K562 (cell line): ENCODE measurements around the gene CAPZB. TPM values are rescaled to one million over a fixed set of nuclear protein-coding genes. Genes with fewer than 3 reads are reported as not detected.

ENCODE experiments used
- BHLHE40 ChIP-seq: IDR thresholded peaks from 2 replicates; pipeline ENCODE4 v1.6.1; 2011; ENCODE audit warnings: low read length, improper control_type of control experiment
- CBFB ChIP-seq: sonication (generic); formaldehyde crosslinking; IDR thresholded peaks from 2 replicates; pipeline ENCODE4 v1.4.0; 2020; ENCODE audit warnings: mild to moderate bottlenecking, missing genetic modification reagents
- ETV1 ChIP-seq: fragments of 450-650 bp; conservative IDR thresholded peaks from 2 replicates; pipeline ENCODE4 v1.6.1; 2016; ENCODE audit warnings: missing genetic modification characterization, control low read depth, low read depth, missing compliant biosample characterization
- ETV6 ChIP-seq, 3 experiments: fragments of 150-350 bp in 1 of 3; sonication (generic) in 1 of 3; formaldehyde crosslinking in 1 of 3; IDR thresholded peaks; 2 replicates each; pipeline versions ENCODE4 v1.6.1 to v1.8.0; 2014 to 2022; ENCODE audit warnings: borderline replicate concordance in 2 of 3, low read depth in 2 of 3, antibody characterized with exemption in 1 of 3, low read length in 1 of 3, mild to moderate bottlenecking in 1 of 3, missing genetic modification reagents in 1 of 3
- FUS ChIP-seq: fragments of 200-400 bp; formaldehyde crosslinking; optimal IDR thresholded peaks from 2 replicates; pipeline ENCODE3; 2017; ENCODE audit warnings: low read depth, low read length
- GTF2F1 ChIP-seq: IDR thresholded peaks from 2 replicates; pipeline ENCODE4 v1.6.1; 2011; ENCODE audit warnings: low read depth, low read length, improper control_type of control experiment
- KLF6 ChIP-seq: fragments of 250-450 bp; sonication (Bioruptor Pico); IDR thresholded peaks from 2 replicates; pipeline ENCODE4 v1.4.0; 2020; ENCODE audit warnings: mild to moderate bottlenecking, moderate library complexity, borderline replicate concordance
- NCOA4 ChIP-seq: fragments of 450-650 bp; IDR thresholded peaks from 2 replicates; pipeline ENCODE4 v1.6.1; 2018; ENCODE audit warnings: mild to moderate bottlenecking; ENCODE audit not compliant: partially characterized antibody
- PHF20 ChIP-seq: fragments of 450-650 bp; IDR thresholded peaks from 2 replicates; pipeline ENCODE4 v1.6.1; 2018; ENCODE audit not compliant: partially characterized antibody
- RFX5 ChIP-seq: IDR thresholded peaks from 2 replicates; pipeline ENCODE4 v1.6.1; 2011; ENCODE audit warnings: low read depth, mild to moderate bottlenecking, improper control_type of control experiment, low read length
- SMARCE1 ChIP-seq: fragments of 450-650 bp; IDR thresholded peaks from 2 replicates; pipeline ENCODE4 v1.7.1; 2016; ENCODE audit warnings: mild to moderate bottlenecking
- TSHZ1 ChIP-seq: fragments of 250-450 bp; sonication (Bioruptor Pico); IDR thresholded peaks from 2 replicates; pipeline ENCODE4 v1.4.0; 2020; ENCODE audit warnings: mild to moderate bottlenecking, moderate library complexity
- ZNF263 ChIP-seq: sonication (generic); formaldehyde crosslinking; IDR thresholded peaks from 2 replicates; pipeline ENCODE4 v1.8.0; 2022; ENCODE audit warnings: mild to moderate bottlenecking, missing genetic modification reagents, borderline replicate concordance
- ZNF324 ChIP-seq: fragments of 250-450 bp; sonication (Bioruptor Pico); IDR thresholded peaks from 2 replicates; pipeline ENCODE4 v1.4.0; 2020; ENCODE audit warnings: mild to moderate bottlenecking
- ZNF583 ChIP-seq: fragments of 250-450 bp; sonication (Bioruptor Pico); IDR thresholded peaks from 2 replicates; pipeline ENCODE4 v1.4.0; 2020
- ZNF707 ChIP-seq: fragments of 250-450 bp; sonication (Bioruptor Pico); conservative IDR thresholded peaks from 2 replicates; pipeline ENCODE4 v1.8.0; 2022; ENCODE audit warnings: inconsistent platforms, mild to moderate bottlenecking, moderate library complexity
- polyA plus RNA-seq, 8 experiments: library from polyadenylated mRNA; depleted of rRNA in 4 of 8; stranded (reverse) in 5 of 8; unstranded in 3 of 8; fragments of >200 nt; fragmentation: Nextera tagmentation in 2 of 8; fragmentation: Illumina TruSeq in 1 of 8; extraction: Ambion mirVana in 2 of 8; extraction: Trizol in 1 of 8; gene quantifications; 2 replicates each; pipeline versions ENCODE4 v1.2.1 to v1.2.3, GENCODE V29; 2011 to 2014; ENCODE audit warnings: inconsistent platforms in 1 of 8, missing spikeins in 1 of 8
- total RNA-seq, 7 experiments: library from RNA; depleted of rRNA in 6 of 7; stranded (reverse); fragments of >200 nt in 6 of 7; fragmentation: Illumina TruSeq in 2 of 7; extraction: Trizol in 2 of 7; gene quantifications; 2 replicates each; pipeline versions ENCODE4 v1.2.1 to v1.2.3, GENCODE V29; 2011 to 2021; ENCODE audit warnings: low replicate concordance in 1 of 7
- TF ChIP-seq, protein P1 (sequence below): sonication (generic); formaldehyde crosslinking; IDR thresholded peaks from 2 replicates; pipeline ENCODE4 v1.9.0; 2022; ENCODE audit warnings: mild to moderate bottlenecking, missing genetic modification reagents
- TF ChIP-seq, protein P2 (sequence below): fragments of 150-350 bp; conservative IDR thresholded peaks from 2 replicates; pipeline ENCODE4 v1.6.1; 2014; ENCODE audit warnings: low read length
- TF ChIP-seq, protein P3 (sequence below): fragments of 250-450 bp; sonication (Bioruptor Pico); IDR thresholded peaks from 2 replicates; pipeline ENCODE4 v1.5.0; 2021

Gene CAPZB
- total and polyA plus RNA-seq, 9 of the 15 experiments (the other 6 are each of a cell fraction or from before 2014, with no cell fraction given) = 57.6 to 297 (median 125) TPM

GRCh38 chr1:19445417-19446342, 39.7 kb downstream of the CAPZB start (continued):
- TF ChIP-seq, protein P1, sequence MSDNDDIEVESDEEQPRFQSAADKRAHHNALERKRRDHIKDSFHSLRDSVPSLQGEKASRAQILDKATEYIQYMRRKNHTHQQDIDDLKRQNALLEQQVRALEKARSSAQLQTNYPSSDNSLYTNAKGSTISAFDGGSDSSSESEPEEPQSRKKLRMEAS = 0 out of 2 replicates have a peak, but pooled peaks have one; percentile 25
- TF ChIP-seq RFX5 = no peak
- TF ChIP-seq FUS = no peak
- TF ChIP-seq NCOA4 = no peak
- TF ChIP-seq ZNF324 (CRISPR knock-in tag) = no peak
- no peak for TF ChIP-seq ETV6 (IDR thresholded peaks at IDR 0.05; ENCODE audit: borderline replicate concordance in 1 of 2, low read depth in 2 of 2, low read length in 1 of 2)
- no peak for TF ChIP-seq ETV6 (CRISPR knock-in tag; IDR thresholded peaks at IDR 0.05; ENCODE audit: borderline replicate concordance)
- TF ChIP-seq ETV1 (tag) = no peak
- TF ChIP-seq ZNF263 (CRISPR knock-in tag) = no peak
- no peak for TF ChIP-seq CBFB
- no peak for TF ChIP-seq TSHZ1 (CRISPR knock-in tag)
- TF ChIP-seq PHF20 = no peak
- TF ChIP-seq ZNF707 (CRISPR knock-in tag) = no peak
- TF ChIP-seq, protein P2, sequence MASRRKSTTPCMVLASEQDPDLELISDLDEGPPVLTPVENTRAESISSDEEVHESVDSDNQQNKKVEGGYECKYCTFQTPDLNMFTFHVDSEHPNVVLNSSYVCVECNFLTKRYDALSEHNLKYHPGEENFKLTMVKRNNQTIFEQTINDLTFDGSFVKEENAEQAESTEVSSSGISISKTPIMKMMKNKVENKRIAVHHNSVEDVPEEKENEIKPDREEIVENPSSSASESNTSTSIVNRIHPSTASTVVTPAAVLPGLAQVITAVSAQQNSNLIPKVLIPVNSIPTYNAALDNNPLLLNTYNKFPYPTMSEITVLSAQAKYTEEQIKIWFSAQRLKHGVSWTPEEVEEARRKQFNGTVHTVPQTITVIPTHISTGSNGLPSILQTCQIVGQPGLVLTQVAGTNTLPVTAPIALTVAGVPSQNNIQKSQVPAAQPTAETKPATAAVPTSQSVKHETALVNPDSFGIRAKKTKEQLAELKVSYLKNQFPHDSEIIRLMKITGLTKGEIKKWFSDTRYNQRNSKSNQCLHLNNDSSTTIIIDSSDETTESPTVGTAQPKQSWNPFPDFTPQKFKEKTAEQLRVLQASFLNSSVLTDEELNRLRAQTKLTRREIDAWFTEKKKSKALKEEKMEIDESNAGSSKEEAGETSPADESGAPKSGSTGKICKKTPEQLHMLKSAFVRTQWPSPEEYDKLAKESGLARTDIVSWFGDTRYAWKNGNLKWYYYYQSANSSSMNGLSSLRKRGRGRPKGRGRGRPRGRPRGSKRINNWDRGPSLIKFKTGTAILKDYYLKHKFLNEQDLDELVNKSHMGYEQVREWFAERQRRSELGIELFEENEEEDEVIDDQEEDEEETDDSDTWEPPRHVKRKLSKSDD = no peak
- TF ChIP-seq, protein P3, sequence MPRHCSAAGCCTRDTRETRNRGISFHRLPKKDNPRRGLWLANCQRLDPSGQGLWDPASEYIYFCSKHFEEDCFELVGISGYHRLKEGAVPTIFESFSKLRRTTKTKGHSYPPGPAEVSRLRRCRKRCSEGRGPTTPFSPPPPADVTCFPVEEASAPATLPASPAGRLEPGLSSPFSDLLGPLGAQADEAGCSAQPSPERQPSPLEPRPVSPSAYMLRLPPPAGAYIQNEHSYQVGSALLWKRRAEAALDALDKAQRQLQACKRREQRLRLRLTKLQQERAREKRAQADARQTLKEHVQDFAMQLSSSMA (CRISPR knock-in tag) = no peak
- no peak for TF ChIP-seq GTF2F1
- TF ChIP-seq SMARCE1 = no peak
- no peak for TF ChIP-seq ZNF583 (CRISPR knock-in tag)
- TF ChIP-seq BHLHE40 = 0 out of 2 replicates have a peak, but pooled peaks have one; percentile 7
- no peak for TF ChIP-seq KLF6 (CRISPR knock-in tag)
